IMR-90 (cell line): ENCODE data around the gene CCDC63. TPM values are rescaled to one million over a fixed set of nuclear protein-coding genes. Genes with fewer than 3 reads are reported as not detected.

ENCODE experiments used
- ATAC-seq: fragments of 200-7000 bp; cut with Tn5 transposase; 2 replicates; pipeline ENCODE4 v1.9.1; 2020; ENCODE audit warnings: low read depth, mild to moderate bottlenecking, moderate library complexity
- BruUV-seq: library from RNA; stranded (reverse); fragments of 400-500 nt; replicated peaks from 2 replicates; lab custom pipeline; 2021; lab: Mats Ljungman, UMichigan
- CTCF ChIA-PET: fragments of 300-600 bp; formaldehyde crosslinking; extraction: SDS; loops from one replicate; lab custom pipeline; 2021; ENCODE audit warnings: antibody characterized with exemption; lab: Yijun Ruan, JAX
- POLR2A ChIA-PET: fragments of 300-600 bp; sonication (Branson Sonifier 250); formaldehyde crosslinking; loops from one replicate; lab custom pipeline; 2022; ENCODE audit warnings: antibody characterized with exemption; ENCODE audit not compliant: unreplicated experiment; lab: Charles Lee
- DNase-seq: peaks from one replicate; pipeline ENCODE4 v3.0.0; 2013
- H2AFZ ChIP-seq: replicated peaks from 2 replicates; pipeline ENCODE3; 2013; ENCODE audit warnings: low read length, mild to moderate bottlenecking; ENCODE audit not compliant: poor library complexity
- H2AK5ac ChIP-seq: 2 replicates; pipeline ENCODE4 v1.6.1; 2013; ENCODE audit warnings: low read depth, low read length, inconsistent platforms
- H2AK9ac ChIP-seq: replicated peaks from 2 replicates; pipeline ENCODE3; 2013; ENCODE audit warnings: mild to moderate bottlenecking, low read depth, low read length, moderate library complexity; ENCODE audit not compliant: poor library complexity
- H2BK120ac ChIP-seq: 2 replicates; pipeline ENCODE4 v1.6.1; 2013; ENCODE audit warnings: low read depth, low read length, inconsistent platforms
- H2BK15ac ChIP-seq: 3 replicates; pipeline ENCODE4 v1.6.1; 2013; ENCODE audit warnings: low read depth, low read length, inconsistent platforms
- H2BK20ac ChIP-seq: 2 replicates; pipeline ENCODE4 v1.6.1; 2013; ENCODE audit warnings: low read depth, mild to moderate bottlenecking, inconsistent platforms, low read length, moderate library complexity
- H2BK5ac ChIP-seq: 2 replicates; pipeline ENCODE4 v1.6.1; 2013; ENCODE audit warnings: mild to moderate bottlenecking, low read depth, low read length, inconsistent platforms; ENCODE audit not compliant: poor library complexity, severe bottlenecking
- H3K14ac ChIP-seq: replicated peaks from 2 replicates; pipeline ENCODE4 v1.6.1; 2013; ENCODE audit warnings: low read depth, low read length, inconsistent platforms
- H3K18ac ChIP-seq: 2 replicates; pipeline ENCODE4 v1.6.1; 2013; ENCODE audit warnings: low read depth, low read length, control low read depth
- H3K23ac ChIP-seq: 2 replicates; pipeline ENCODE4 v1.6.1; 2013; ENCODE audit warnings: low read depth, low read length, inconsistent platforms
- H3K27ac ChIP-seq: 2 replicates; pipeline ENCODE4 v1.5.1; 2013; ENCODE audit warnings: mild to moderate bottlenecking, control low read depth, low read length; ENCODE audit not compliant: insufficient read depth
- H3K27me3 ChIP-seq: 2 replicates; pipeline ENCODE4 v1.6.1; 2013; ENCODE audit warnings: low read length; ENCODE audit not compliant: control insufficient read depth, insufficient read depth
- H3K36me3 ChIP-seq: 2 replicates; pipeline ENCODE4 v1.6.1; 2013; ENCODE audit warnings: low read length, mixed read lengths; ENCODE audit not compliant: control insufficient read depth, insufficient read depth
- H3K4ac ChIP-seq: 2 replicates; pipeline ENCODE4 v1.6.1; 2013; ENCODE audit warnings: low read depth, low read length, inconsistent platforms
- H3K4me1 ChIP-seq: 2 replicates; pipeline ENCODE4 v1.6.1; 2013; ENCODE audit warnings: low read length, mixed read lengths; ENCODE audit not compliant: control insufficient read depth, insufficient read depth
- H3K4me2 ChIP-seq: 2 replicates; pipeline ENCODE4 v1.6.1; 2013; ENCODE audit warnings: low read depth, mild to moderate bottlenecking, control low read depth, low read length, moderate library complexity
- H3K4me3 ChIP-seq: 2 replicates; pipeline ENCODE4 v1.5.1; 2013; ENCODE audit warnings: low read depth, mild to moderate bottlenecking, control low read depth, low read length, moderate library complexity; ENCODE audit not compliant: insufficient read depth
- H3K56ac ChIP-seq: 2 replicates; pipeline ENCODE4 v1.6.1; 2013; ENCODE audit warnings: low read length, inconsistent platforms; ENCODE audit not compliant: insufficient read depth; ENCODE audit errors: extremely low read depth
- H3K79me1 ChIP-seq, 2 experiments: 2 replicates each; pipeline ENCODE4 v1.6.1; 2013; ENCODE audit warnings: low read length in 2 of 2, inconsistent platforms in 1 of 2, low read depth in 1 of 2
- H3K9ac ChIP-seq: 2 replicates; pipeline ENCODE4 v1.6.1; 2013; ENCODE audit warnings: low read depth, low read length, control low read depth
- H3K9me1 ChIP-seq: 2 replicates; pipeline ENCODE4 v1.6.1; 2013; ENCODE audit warnings: low read length, inconsistent platforms; ENCODE audit not compliant: insufficient read depth
- H3K9me3 ChIP-seq: 2 replicates; pipeline ENCODE4 v1.6.1; 2013; ENCODE audit warnings: low read length; ENCODE audit not compliant: control insufficient read depth, insufficient read depth
- H4K20me1 ChIP-seq: 2 replicates; pipeline ENCODE4 v1.6.1; 2013; ENCODE audit warnings: low read length, inconsistent platforms; ENCODE audit not compliant: insufficient read depth
- H4K5ac ChIP-seq: 2 replicates; pipeline ENCODE4 v1.6.1; 2013; ENCODE audit warnings: mild to moderate bottlenecking, low read depth, low read length, control low read depth
- H4K8ac ChIP-seq, 2 experiments: 2 replicates each; pipeline ENCODE4 v1.6.1; 2013; ENCODE audit warnings: low read depth in 2 of 2, low read length in 2 of 2, control low read depth in 1 of 2, inconsistent platforms in 1 of 2
- H4K91ac ChIP-seq: 2 replicates; pipeline ENCODE4 v1.6.1; 2013; ENCODE audit warnings: low read depth, low read length, inconsistent platforms; ENCODE audit not compliant: insufficient read depth
- CHD1 ChIP-seq: IDR thresholded peaks from 2 replicates; pipeline ENCODE4 v1.6.1; 2012; ENCODE audit warnings: low read depth, low read length, improper control_type of control experiment
- MAFK ChIP-seq: IDR thresholded peaks from 2 replicates; pipeline ENCODE4 v1.6.1; 2012; ENCODE audit warnings: low read depth, low read length, improper control_type of control experiment
- RCOR1 ChIP-seq: IDR thresholded peaks from 2 replicates; pipeline ENCODE4 v1.6.1; 2012; ENCODE audit warnings: mild to moderate bottlenecking, low read length, improper control_type of control experiment; ENCODE audit not compliant: insufficient replicate concordance
- WGBS, 2 experiments: methylation state at CpG; one replicate each; pipeline versions ENCODE4 v1.1.5 to v1.1.7; 2013; ENCODE audit warnings: missing lambda C conversion rate in 2 of 2; ENCODE audit not compliant: insufficient read length in 1 of 2; ENCODE audit errors: extremely low coverage in 2 of 2; 5-methylcytosine and 5-hydroxymethylcytosine counted together
- dilution Hi-C: fragments of 300-500 bp; cut with HindIII; formaldehyde crosslinking; loops from one replicate; pipeline ENCODE4 v1.14.3; 2018; ENCODE audit warnings: low sequenced_read_pairs; ENCODE audit not compliant: unreplicated experiment
- in situ Hi-C: fragments of 300-500 bp; cut with MboI; formaldehyde crosslinking; loops from 3 replicates; pipeline ENCODE4 v1.14.3; 2019; ENCODE audit warnings: low sequenced_read_pairs, inconsistent platforms, mixed read lengths
- intact Hi-C: fragments of 100-400 bp; cut with micrococcal nuclease; formaldehyde crosslinking; loops from 2 replicates; pipeline ENCODE4 v1.10.0; 2022
- polyA plus RNA-seq, 3 experiments: library from polyadenylated mRNA; depleted of rRNA; stranded (reverse); fragments of >200 nt; gene quantifications; 2 replicates each; pipeline ENCODE4 v1.2.3, GENCODE V29; 2012; ENCODE audit warnings: low replicate concordance in 1 of 3
- total RNA-seq: library from RNA; depleted of rRNA; stranded (reverse); fragments of >200 nt; gene quantifications from 2 replicates; pipeline ENCODE4 v1.2.3, GENCODE V29; 2012

The CCDC63 gene
- total and polyA plus RNA-seq, 2 of the 4 experiments (the other 2 are of a cell fraction) = not detected

GRCh38 chr12:110862329-110862728, 15.5 kb downstream of the CCDC63 start:
- Histone ChIP-seq H3K56ac (no peak overlapping the region), H3K27me3 (no peaks in the 10 kb centered on the region), H3K23ac (no peak overlapping the region), H3K4me2 (no peak overlapping the region), H3K79me1 (no peaks in the 10 kb centered on the region), H3K9ac (no peak overlapping the region), H3K4ac (no peak overlapping the region), H2AFZ (no peak overlapping the region), H3K9me3 (no peaks in the 10 kb centered on the region), H3K36me3 (no peaks in the 10 kb centered on the region), H2AK9ac (no peak overlapping the region), H4K5ac (no peak overlapping the region), H2BK5ac (no peak overlapping the region), H2BK15ac (no peak overlapping the region), H2AK5ac (no peak overlapping the region), H3K4me1 (no peaks in the 10 kb centered on the region), H3K14ac (no peak overlapping the region), H3K27ac (no peak overlapping the region), H3K18ac (no peak overlapping the region), H2BK20ac (no peak overlapping the region), H3K9me1 (no peaks in the 10 kb centered on the region), H4K20me1 (no peaks in the 10 kb centered on the region), H4K8ac (no peak overlapping the region), H3K4me3 (no peak overlapping the region), H2BK120ac (no peak overlapping the region), H4K91ac (no peak overlapping the region)
- POLR2A ChIA-PET = no interaction called here
- DNase-seq (no peak), ATAC-seq (no peak)
- WGBS, 2 experiments = 50% methylated on average over 1 of the region's 9 CpGs; no CpG with 5 or more reads in 1 of the 2 experiments
- intact Hi-C loops (no loop called here), dilution Hi-C loops (no loop called here), in situ Hi-C loops (no loop called here)
- TF ChIP-seq RCOR1 = no peak
- no peak for TF ChIP-seq CHD1
- no peak for TF ChIP-seq MAFK
- no TSS peak for BruUV-seq
- CTCF ChIA-PET = no interaction called here
